Type B pancreatic cell (in vitro differentiated cells): ENCODE measurements around the gene KASH5. TPM values are rescaled to one million over a fixed set of nuclear protein-coding genes. Genes with fewer than 3 reads are reported as not detected.

ENCODE experiments used
- DNase-seq: peaks from one replicate; pipeline ENCODE4 v3.0.0; 2021; ENCODE audit warnings: mixed read lengths; ENCODE audit not compliant: unreplicated experiment; ENCODE audit errors: extremely low spot score
- H3K27ac Mint-ChIP-seq: 2 replicates; pipeline ENCODE4 v1.8.0; 2021; ENCODE audit warnings: mild to moderate bottlenecking, mixed read lengths
- H3K27me3 Mint-ChIP-seq: 2 replicates; pipeline ENCODE4 v1.8.0; 2021; ENCODE audit warnings: mixed read lengths
- H3K36me3 Mint-ChIP-seq: 2 replicates; pipeline ENCODE4 v1.8.0; 2021; ENCODE audit warnings: mixed read lengths
- H3K4me1 Mint-ChIP-seq: one replicate; pipeline ENCODE4 v1.8.0; 2021; ENCODE audit warnings: mixed read lengths; ENCODE audit not compliant: unreplicated experiment
- H3K4me3 Mint-ChIP-seq: 2 replicates; pipeline ENCODE4 v1.8.0; 2021; ENCODE audit warnings: mild to moderate bottlenecking, mixed read lengths
- H3K9me3 Mint-ChIP-seq: 2 replicates; pipeline ENCODE4 v1.8.0; 2021; ENCODE audit warnings: mixed read lengths
- total RNA-seq: library from RNA; stranded (reverse); gene quantifications from 2 replicates; pipeline ENCODE4 v1.2.1, GENCODE V29; 2021; ENCODE audit warnings: low replicate concordance
- TF ChIP-seq, protein P1 (sequence below): fragments of 200-600 bp; sonication (generic); conservative IDR thresholded peaks from 2 replicates; pipeline ENCODE4 v1.5.0; 2021; ENCODE audit warnings: antibody characterized with exemption, mild to moderate bottlenecking

The KASH5 gene
- total RNA-seq, 1 donor from 2014 or later: not detected

GRCh38 chr19:49430678-49431329 is 42.8 kb downstream of the KASH5 start:
- Mint-ChIP-seq H3K4me1 (peaks cover 21% of the 10 kb centered on the region), H3K9me3 (no peaks in the 10 kb centered on the region), H3K36me3 (no peaks in the 10 kb centered on the region), H3K27me3 (peaks cover 91% of the 10 kb centered on the region), H3K27ac (no peak overlapping the region), H3K4me3 (no peak overlapping the region)
- TF ChIP-seq, protein P1, sequence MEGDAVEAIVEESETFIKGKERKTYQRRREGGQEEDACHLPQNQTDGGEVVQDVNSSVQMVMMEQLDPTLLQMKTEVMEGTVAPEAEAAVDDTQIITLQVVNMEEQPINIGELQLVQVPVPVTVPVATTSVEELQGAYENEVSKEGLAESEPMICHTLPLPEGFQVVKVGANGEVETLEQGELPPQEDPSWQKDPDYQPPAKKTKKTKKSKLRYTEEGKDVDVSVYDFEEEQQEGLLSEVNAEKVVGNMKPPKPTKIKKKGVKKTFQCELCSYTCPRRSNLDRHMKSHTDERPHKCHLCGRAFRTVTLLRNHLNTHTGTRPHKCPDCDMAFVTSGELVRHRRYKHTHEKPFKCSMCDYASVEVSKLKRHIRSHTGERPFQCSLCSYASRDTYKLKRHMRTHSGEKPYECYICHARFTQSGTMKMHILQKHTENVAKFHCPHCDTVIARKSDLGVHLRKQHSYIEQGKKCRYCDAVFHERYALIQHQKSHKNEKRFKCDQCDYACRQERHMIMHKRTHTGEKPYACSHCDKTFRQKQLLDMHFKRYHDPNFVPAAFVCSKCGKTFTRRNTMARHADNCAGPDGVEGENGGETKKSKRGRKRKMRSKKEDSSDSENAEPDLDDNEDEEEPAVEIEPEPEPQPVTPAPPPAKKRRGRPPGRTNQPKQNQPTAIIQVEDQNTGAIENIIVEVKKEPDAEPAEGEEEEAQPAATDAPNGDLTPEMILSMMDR: peak; percentile 51
- no peak for DNase-seq

DNA sequence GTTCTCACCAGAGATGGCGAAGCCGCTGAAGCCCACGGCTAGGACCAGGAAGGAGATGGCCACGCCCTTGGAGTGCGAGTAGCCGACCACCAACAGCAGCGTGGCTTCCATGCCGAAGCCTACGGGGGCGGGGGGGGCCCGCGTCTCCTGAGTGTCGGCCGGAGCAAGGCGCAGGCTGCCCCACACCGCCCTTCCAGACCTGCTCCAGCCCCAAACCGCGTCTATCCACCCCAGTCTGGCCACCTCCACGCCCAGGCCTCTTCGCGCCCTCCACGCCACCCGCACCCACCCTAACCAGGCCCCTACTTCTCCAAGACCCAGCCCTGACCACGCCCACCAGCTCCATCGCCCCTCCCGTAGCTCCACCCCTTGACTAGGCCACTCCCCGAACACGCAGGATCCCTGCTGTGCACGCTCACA is 43.3 kb downstream of the KASH5 start:
- H3K4me3 Mint-ChIP-seq: no peak overlapping the region
- H3K4me1 Mint-ChIP-seq: peaks cover 19% of the 10 kb centered on the region
- H3K27ac Mint-ChIP-seq: no peak overlapping the region
- no peaks in the 10 kb centered on the region for H3K36me3 Mint-ChIP-seq
- no peaks in the 10 kb centered on the region for H3K9me3 Mint-ChIP-seq
- TF ChIP-seq, protein P1: no peak
- H3K27me3 Mint-ChIP-seq: peaks cover 91% of the 10 kb centered on the region
- DNase-seq: no peak

GRCh38 chr19:49432141-49433073 is 44.4 kb downstream of the KASH5 start:
- H3K27ac Mint-ChIP-seq: no peak overlapping the region
- TF ChIP-seq, protein P1: no peak
- DNase-seq: no peak
- H3K4me1 Mint-ChIP-seq: peaks cover 11% of the 10 kb centered on the region
- no peak overlapping the region for H3K4me3 Mint-ChIP-seq
- H3K9me3 Mint-ChIP-seq: no peaks in the 10 kb centered on the region
- H3K27me3 Mint-ChIP-seq: peaks cover 91% of the 10 kb centered on the region
- no peaks in the 10 kb centered on the region for H3K36me3 Mint-ChIP-seq

DNA sequence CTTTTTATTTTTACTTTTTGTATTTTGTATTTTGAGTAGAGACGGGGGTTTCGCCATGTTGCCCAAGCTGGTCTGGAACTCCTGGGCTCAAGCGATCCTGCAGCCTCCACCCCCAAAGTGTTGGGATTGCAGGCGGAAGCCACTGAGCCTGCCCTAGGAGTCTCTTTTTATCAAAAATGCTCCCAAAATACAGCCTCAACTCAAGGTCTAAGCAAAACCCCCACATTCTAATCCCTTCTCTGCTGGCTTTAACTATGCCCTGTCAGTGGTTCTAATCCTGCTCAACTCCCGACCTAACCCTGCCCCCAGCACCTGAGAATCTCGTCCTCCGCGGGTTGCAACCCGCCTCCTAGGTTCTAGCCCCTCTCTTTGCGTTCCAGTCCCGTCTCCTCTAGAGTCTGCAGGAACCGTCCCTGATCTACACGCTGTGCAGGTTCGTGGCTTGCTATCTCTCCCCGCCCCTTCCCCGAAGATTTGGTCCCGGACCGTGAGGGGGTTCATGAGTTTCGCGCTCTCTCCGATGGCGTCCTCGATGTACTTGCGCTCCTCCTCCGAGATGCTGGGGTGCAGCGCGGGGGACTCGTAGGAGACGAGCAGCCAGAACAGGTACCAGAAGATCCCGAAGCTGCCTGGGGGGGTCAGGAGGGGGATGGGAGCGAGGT is 45.3 kb downstream of the KASH5 start:
- H3K4me3 Mint-ChIP-seq: no peak overlapping the region
- no peaks in the 10 kb centered on the region for H3K36me3 Mint-ChIP-seq
- peaks cover 10% of the 10 kb centered on the region for H3K4me1 Mint-ChIP-seq
- H3K27ac Mint-ChIP-seq: no peak overlapping the region
- TF ChIP-seq, protein P1: no peak
- H3K9me3 Mint-ChIP-seq: no peaks in the 10 kb centered on the region
- peaks cover 92% of the 10 kb centered on the region for H3K27me3 Mint-ChIP-seq
- no peak for DNase-seq

DNA sequence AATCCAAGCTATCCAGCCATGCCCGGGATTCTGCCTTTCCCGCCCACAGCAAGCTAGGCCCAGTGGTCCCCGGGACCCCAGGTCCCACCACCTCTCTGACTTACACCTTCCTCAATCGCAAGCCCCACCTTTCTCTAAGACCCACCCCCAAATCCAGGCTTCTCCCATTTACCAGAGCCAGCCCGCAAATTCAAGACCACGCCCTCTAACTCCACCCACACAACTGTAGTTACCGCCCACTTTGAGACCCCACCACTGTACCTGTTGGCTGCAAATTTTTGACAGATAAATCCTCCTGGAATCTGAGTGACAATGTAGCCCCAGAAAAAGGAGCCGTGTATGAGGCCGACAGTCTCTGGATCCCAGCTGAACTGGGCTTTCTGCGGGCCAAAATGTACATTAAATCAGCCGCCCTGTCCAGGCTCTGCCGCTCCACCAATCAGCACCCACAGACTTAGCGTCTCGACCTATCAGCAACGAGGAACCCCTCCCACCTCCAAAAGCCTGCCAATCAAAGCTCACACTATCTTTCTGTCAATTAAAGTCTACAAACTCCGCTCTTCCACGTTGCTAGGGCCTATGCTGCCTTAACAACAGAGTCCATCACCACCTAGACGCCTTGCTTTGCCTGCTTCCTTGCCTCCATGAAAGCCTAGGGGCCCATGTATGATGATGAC is 47.0 kb downstream of the KASH5 start:
- Mint-ChIP-seq H3K9me3 (no peaks in the 10 kb centered on the region), H3K27ac (no peak overlapping the region), H3K27me3 (peaks cover 93% of the 10 kb centered on the region), H3K4me1 (no peaks in the 10 kb centered on the region), H3K4me3 (no peak overlapping the region), H3K36me3 (no peaks in the 10 kb centered on the region)
- TF ChIP-seq, protein P1: no peak
- DNase-seq: no peak
